HG03045 (cell line): ENCODE data around the gene PGPEP1.
"Not testable (repeated sequence)": the region's sequence is repeated elsewhere in the genome, so short reads cannot be mapped to it uniquely, and the experiment has no call there.

Experiments used
- ATAC-seq: cut with Tn5 transposase; IDR thresholded peaks from one replicate; pipeline ENCODE4 v1.9.1; 2021; ENCODE audit warnings: mild to moderate bottlenecking, moderate library complexity; ENCODE audit not compliant: unreplicated experiment

PGPEP1 gene

GRCh38 chr19:18308051-18308947 is 32.1 kb upstream of the PGPEP1 start:
- no peak for ATAC-seq

GRCh38 chr19:18308948-18309325 is 31.5 kb upstream of the PGPEP1 start:
- no peak for ATAC-seq

- ATAC-seq, result no peak
Observed at GRCh38 chr19:18309525-18310064, 30.8 kb upstream of the PGPEP1 start.

- no peak for ATAC-seq
Observed at GRCh38 chr19:18310118-18310909, 30.1 kb upstream of the PGPEP1 start.

- ATAC-seq, result no peak
Observed at GRCh38 chr19:18310966-18311365, 29.4 kb upstream of the PGPEP1 start.

GRCh38 chr19:18311502-18312091 is 28.8 kb upstream of the PGPEP1 start:
- ATAC-seq, result no peak

- ATAC-seq, result no peak
Observed at GRCh38 chr19:18312092-18312534, 28.3 kb upstream of the PGPEP1 start.

- no peak for ATAC-seq
Observed at GRCh38 chr19:18313398-18313797, 27.0 kb upstream of the PGPEP1 start.

- no peak for ATAC-seq
Observed at GRCh38 chr19:18317961-18318800, 22.2 kb upstream of the PGPEP1 start.

GRCh38 chr19:18319591-18320135 is 20.7 kb upstream of the PGPEP1 start:
- ATAC-seq, result no peak

- ATAC-seq, result no peak
Observed at GRCh38 chr19:18320865-18321733, 19.3 kb upstream of the PGPEP1 start.

- ATAC-seq, result no peak
Observed at GRCh38 chr19:18321734-18322102, 18.7 kb upstream of the PGPEP1 start.

GRCh38 chr19:18322318-18322758 is 18.1 kb upstream of the PGPEP1 start:
- ATAC-seq, result no peak

- ATAC-seq, result peak; percentile 90
Observed at GRCh38 chr19:18322759-18323460, 17.5 kb upstream of the PGPEP1 start, which contains the start of gene LSM4. LSM4 (minus strand) TSS chr19:18323076; CDS start chr19:18323020, 56 bp downstream.

- ATAC-seq, result not testable (repeated sequence)
Observed at GRCh38 chr19:18324373-18324731, 16.0 kb upstream of the PGPEP1 start.

- ATAC-seq, result no peak
Observed at GRCh38 chr19:18326772-18327171, 13.6 kb upstream of the PGPEP1 start.

- peak; percentile 73 for ATAC-seq
Observed at GRCh38 chr19:18328340-18329034, 11.9 kb upstream of the PGPEP1 start.

- no peak for ATAC-seq
Observed at GRCh38 chr19:18329035-18329376, 11.4 kb upstream of the PGPEP1 start.
